Thoracic aorta (tissue), 2 donors: ENCODE data around the gene HSPB1. TPM values are rescaled to one million over a fixed set of nuclear protein-coding genes. Genes with fewer than 3 reads are reported as not detected.

Experiments
- ATAC-seq: fragments of 150-250 bp; one replicate; pipeline ENCODE4 v1.8.0; 2017; ENCODE audit warnings: low read depth; ENCODE audit not compliant: insufficient number of reproducible peaks, low FRiP score
- DNase-seq: peaks from one replicate; pipeline ENCODE4 v3.0.0-alpha.2; 2020; ENCODE audit warnings: low spot score
- H3K27ac ChIP-seq, 2 donors: fragments of 200-600 bp; sonication (generic); 1 replicate in 1 of 2; 2 replicates in 1 of 2; pipeline ENCODE4 v1.5.1; 2016; ENCODE audit warnings: mild to moderate bottlenecking in 2 of 2, moderate library complexity in 2 of 2
- H3K27me3 ChIP-seq: fragments of 200-600 bp; sonication (generic); replicated peaks from 2 replicates; pipeline ENCODE4 v1.6.0; 2016; ENCODE audit warnings: mild to moderate bottlenecking; ENCODE audit not compliant: insufficient read depth
- H3K36me3 ChIP-seq: fragments of 200-600 bp; sonication (generic); one replicate; pipeline ENCODE4 v1.5.1; 2016
- H3K4me1 ChIP-seq, 2 donors: fragments of 200-600 bp; sonication (generic); 1 replicate in 1 of 2; 2 replicates in 1 of 2; pipeline versions ENCODE4 v1.5.1 to v1.6.0; 2016; ENCODE audit warnings: low read depth in 2 of 2, mild to moderate bottlenecking in 1 of 2; ENCODE audit not compliant: control insufficient read depth in 1 of 2
- H3K4me3 ChIP-seq: fragments of 200-600 bp; sonication (generic); 2 replicates; pipeline ENCODE4 v1.5.1; 2016; ENCODE audit warnings: mild to moderate bottlenecking
- H3K9me3 ChIP-seq: fragments of 200-600 bp; sonication (generic); 2 replicates; pipeline ENCODE4 v1.5.1; 2016
- total RNA-seq, 2 donors: library from RNA; depleted of rRNA; stranded (reverse); fragments of >200 nt; gene quantifications; one replicate each; pipeline versions ENCODE4 v1.1.0 to v1.2.3, GENCODE V29; 2016
- TF ChIP-seq, protein P1 (sequence below): fragments of 200-600 bp; sonication (generic); IDR thresholded peaks from one replicate; pipeline ENCODE4 v1.5.1; 2019; ENCODE audit warnings: antibody characterized with exemption

Gene HSPB1
- total RNA-seq, 2 donors from 2014 or later: 1,835 to 2,623 TPM

DNA sequence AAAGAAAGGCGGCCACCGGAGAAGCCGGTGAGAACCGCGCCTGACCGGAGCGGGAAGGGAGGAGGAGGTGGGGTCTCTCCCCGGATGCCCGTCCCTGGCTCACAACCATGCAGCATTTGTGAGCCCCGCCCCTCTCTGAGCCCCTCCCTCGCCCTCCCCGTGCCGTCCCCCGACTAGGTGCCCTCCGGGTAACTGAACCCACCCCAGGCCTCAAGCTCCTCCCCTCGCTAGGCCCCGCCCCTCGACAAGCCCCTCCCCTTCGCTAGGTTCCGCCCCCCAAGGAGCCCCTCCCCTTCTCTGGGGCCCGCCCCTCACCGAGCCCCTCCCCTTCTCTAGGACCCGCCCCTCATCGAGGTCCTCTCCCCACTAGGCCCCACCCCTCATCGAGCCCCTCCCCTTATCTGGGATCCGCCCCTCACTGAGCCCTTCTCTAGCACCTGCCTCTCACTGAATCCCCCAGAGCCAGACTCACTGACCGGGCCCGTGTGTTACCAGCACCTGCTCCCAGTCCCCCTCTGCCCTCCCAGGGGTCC, 42.2 kb upstream of the HSPB1 start:
- Histone ChIP-seq H3K4me1 (no peaks in the 10 kb centered on the region), H3K27me3 (no peaks in the 10 kb centered on the region), H3K27ac (no peak overlapping the region), H3K36me3 (no peaks in the 10 kb centered on the region), H3K9me3 (no peaks in the 10 kb centered on the region), H3K4me3 (peak overlapping the region; percentile 54)
- ATAC-seq (no peak), DNase-seq (no peak)
- TF ChIP-seq, protein P1, sequence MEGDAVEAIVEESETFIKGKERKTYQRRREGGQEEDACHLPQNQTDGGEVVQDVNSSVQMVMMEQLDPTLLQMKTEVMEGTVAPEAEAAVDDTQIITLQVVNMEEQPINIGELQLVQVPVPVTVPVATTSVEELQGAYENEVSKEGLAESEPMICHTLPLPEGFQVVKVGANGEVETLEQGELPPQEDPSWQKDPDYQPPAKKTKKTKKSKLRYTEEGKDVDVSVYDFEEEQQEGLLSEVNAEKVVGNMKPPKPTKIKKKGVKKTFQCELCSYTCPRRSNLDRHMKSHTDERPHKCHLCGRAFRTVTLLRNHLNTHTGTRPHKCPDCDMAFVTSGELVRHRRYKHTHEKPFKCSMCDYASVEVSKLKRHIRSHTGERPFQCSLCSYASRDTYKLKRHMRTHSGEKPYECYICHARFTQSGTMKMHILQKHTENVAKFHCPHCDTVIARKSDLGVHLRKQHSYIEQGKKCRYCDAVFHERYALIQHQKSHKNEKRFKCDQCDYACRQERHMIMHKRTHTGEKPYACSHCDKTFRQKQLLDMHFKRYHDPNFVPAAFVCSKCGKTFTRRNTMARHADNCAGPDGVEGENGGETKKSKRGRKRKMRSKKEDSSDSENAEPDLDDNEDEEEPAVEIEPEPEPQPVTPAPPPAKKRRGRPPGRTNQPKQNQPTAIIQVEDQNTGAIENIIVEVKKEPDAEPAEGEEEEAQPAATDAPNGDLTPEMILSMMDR: no peak

DNA sequence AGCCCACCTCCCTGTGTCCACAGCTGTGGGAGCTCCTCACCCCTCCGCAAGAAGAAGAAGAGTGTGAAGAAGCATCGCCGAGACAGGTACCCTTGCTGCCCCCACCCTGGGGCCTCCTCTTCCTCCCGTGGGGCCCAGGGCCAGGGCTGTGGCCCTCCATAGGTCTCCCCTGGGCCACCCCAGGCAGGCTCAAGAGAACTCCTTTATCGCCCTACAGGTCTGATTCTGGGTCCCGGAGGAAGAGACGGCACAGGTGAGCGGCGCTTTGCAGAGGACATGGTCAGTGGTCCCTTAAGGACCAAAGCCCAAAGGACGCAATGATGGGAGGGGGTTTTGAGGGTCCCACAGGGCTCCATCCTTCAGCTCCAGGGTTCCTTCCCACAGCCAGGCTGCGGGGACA, 41.1 kb upstream of the HSPB1 start:
- ATAC-seq (no peak), DNase-seq (no peak)
- Histone ChIP-seq H3K36me3 (no peaks in the 10 kb centered on the region), H3K9me3 (no peaks in the 10 kb centered on the region), H3K4me1 (no peaks in the 10 kb centered on the region), H3K27me3 (no peaks in the 10 kb centered on the region), H3K4me3 (no peak overlapping the region), H3K27ac (no peak overlapping the region)
- TF ChIP-seq, protein P1: no peak

DNA sequence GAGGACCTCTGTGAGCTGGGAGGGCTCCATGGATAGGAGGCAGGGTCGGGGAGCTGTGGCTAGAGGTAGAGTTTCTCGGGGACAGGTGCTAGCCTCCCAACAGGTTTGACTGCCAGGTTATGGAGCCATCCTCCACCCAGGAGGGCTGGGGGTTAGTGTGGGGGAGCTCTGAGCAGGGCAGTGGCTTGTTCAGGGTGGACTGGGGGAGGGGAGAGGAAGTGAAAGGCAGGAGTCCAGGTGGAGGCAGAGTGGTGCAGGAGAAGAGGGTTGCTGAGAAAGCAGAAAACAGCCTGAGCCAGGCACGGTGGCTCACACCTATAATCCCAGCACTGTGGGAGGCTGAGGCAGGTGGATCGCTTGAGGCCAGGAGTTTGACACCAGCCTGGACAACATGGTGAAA, 40.5 kb upstream of the HSPB1 start:
- H3K27me3 ChIP-seq: peaks cover 4% of the 10 kb centered on the region
- ATAC-seq: no peak

DNA sequence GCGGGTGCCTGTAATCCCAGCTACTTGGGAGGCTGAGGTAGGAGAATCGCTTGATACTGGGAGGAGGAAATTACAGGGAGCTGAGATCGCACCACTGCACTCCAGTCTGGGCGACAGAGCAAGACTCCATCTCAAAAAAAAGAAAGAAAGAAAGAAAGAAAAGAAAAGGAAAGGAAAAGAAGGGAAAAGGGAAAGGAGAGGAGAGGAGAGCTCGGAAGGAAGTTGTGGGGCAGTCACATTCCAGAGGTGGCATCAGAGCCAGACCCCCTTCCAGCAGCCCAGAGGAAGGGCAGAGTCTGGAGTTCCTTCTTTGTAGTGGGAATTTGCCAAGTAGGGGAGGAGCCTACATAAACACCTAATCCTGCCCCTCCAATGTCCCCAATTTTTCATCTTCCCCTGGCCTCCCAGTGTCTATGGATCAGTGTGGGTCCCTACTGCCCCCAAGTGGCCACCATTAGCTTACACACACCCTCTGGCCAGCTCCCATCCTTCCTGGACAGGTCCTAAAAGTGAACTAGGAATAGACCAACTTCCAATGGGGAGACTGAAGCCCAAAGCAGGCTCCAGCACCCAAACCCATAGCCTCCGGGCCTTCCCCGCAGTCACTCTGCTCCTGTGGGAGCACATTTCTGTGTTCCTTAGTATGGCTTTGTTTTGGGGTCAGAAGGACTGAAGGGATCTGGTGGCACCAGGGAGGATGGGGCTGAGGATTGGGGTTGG, 39.6 kb upstream of the HSPB1 start:
- H3K27ac ChIP-seq: no peak overlapping the region
- TF ChIP-seq, protein P1: peak; percentile 37
- ATAC-seq: no peak
- H3K9me3 ChIP-seq: no peaks in the 10 kb centered on the region
- H3K4me1 ChIP-seq: peaks cover 7 to 13% of the 10 kb centered on the region in 2 donors
- DNase-seq: no peak
- H3K4me3 ChIP-seq: no peak overlapping the region
- no peaks in the 10 kb centered on the region for H3K36me3 ChIP-seq
- peaks cover 5% of the 10 kb centered on the region for H3K27me3 ChIP-seq

More for the DNA sequence above, 40.5 kb upstream of the HSPB1 start:
- TF ChIP-seq, protein P1: no peak
- Histone ChIP-seq H3K4me1 (peaks cover 2 to 3% of the 10 kb centered on the region in 2 donors), H3K4me3 (no peak overlapping the region), H3K27ac (no peak overlapping the region), H3K9me3 (no peaks in the 10 kb centered on the region), H3K36me3 (no peaks in the 10 kb centered on the region)
- no peak for DNase-seq

DNA sequence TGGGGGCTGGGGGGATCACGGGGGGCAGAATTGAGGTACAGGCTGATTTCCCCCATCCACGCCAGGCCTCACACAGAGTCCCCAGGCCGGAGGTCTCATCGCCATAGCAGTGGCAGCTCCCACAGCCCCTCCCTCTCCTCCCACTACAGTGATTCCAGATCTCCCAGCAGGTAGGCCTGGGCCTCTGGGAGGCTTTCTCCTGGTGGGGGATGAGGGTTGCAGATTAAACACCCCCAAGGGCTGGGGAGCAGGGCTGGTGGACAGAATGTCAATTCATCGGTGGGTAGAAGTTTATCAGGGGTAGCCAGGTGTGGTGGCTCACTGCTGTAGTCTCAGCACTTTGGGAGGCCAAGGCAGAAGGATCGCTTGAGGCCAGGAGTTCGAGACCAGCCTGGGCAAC, 37.2 kb upstream of the HSPB1 start:
- TF ChIP-seq, protein P1: no peak
- no peaks in the 10 kb centered on the region for H3K9me3 ChIP-seq
- ATAC-seq (no peak), DNase-seq (no peak)
- H3K4me3 ChIP-seq: no peak overlapping the region
- no peak overlapping the region for H3K27ac ChIP-seq
- no peaks in the 10 kb centered on the region for H3K36me3 ChIP-seq
- peaks cover 7 to 15% of the 10 kb centered on the region in 2 donors for H3K4me1 ChIP-seq
- peaks cover 5% of the 10 kb centered on the region for H3K27me3 ChIP-seq
